ENCODE data around the gene NFIA. TPM values are rescaled to one million over a fixed set of nuclear protein-coding genes. Genes with fewer than 3 reads are reported as not detected.
A peak's percentile ranks its signal among the peaks of the same experiment; 100 is the strongest.

Gene NFIA
- total and polyA plus RNA-seq, 2 donors (not counting 1 experiment from before 2014, with no cell fraction given): 5.4 to 11.0 TPM

DNA sequence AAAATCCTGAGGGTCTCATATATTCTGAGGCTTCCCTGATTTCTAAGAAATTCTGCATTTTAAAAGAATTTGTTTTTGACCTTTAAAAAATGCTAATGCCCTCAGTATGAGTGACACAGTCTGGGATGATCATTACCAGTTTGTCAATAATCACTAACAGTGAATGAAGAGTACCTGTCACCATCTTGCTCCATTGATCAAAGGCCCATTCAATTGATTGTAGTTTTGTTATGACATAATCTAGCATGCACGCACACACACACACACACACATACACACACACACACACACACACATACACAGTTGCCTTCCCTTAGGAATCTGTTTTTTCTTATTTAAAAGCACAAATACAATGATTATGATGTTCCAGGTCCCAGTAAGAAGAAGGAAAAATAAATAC is 250.4 kb downstream of the NFIA start:
- Histone ChIP-seq H3K27me3 (ENCODE audit: control insufficient read depth, insufficient read depth, low read length) (peaks cover 5% of the 10 kb centered on the region), H3K79me2 (ENCODE audit: control insufficient read depth, insufficient read depth, low read length) (no peaks in the 10 kb centered on the region), H2AFZ (ENCODE audit: low read length) (no peak overlapping the region), H3K9ac (ENCODE audit: insufficient read depth, low read length) (no peak overlapping the region), H3K9me3 (ENCODE audit: control insufficient read depth, insufficient read depth, low read depth, low read length) (no peaks in the 10 kb centered on the region), H3K4me2 (ENCODE audit: extremely low read depth, insufficient read depth, low read length) (no peak overlapping the region), H3K27ac (ENCODE audit: insufficient read depth, low read length) (no peak overlapping the region), H3K36me3 (ENCODE audit: control insufficient read depth, insufficient read depth, low read length) (no peaks in the 10 kb centered on the region), H4K20me1 (ENCODE audit: control insufficient read depth, extremely low read depth, insufficient read depth, low read length) (no peaks in the 10 kb centered on the region), H3K4me3 (replicated peaks in 1 of 4; ENCODE audit: control extremely low read depth in 1 of 4, insufficient read depth in 1 of 4, low read depth in 3 of 4, low read length in 4 of 4) (no peak overlapping the region), H3K4me1 (ENCODE audit: control insufficient read depth, extremely low read depth, insufficient read depth, low read length) (peaks cover 4% of the 10 kb centered on the region)
- no peak for DNase-seq (ENCODE audit: low read depth in 2 of 2)
- TF ChIP-seq, protein P1, sequence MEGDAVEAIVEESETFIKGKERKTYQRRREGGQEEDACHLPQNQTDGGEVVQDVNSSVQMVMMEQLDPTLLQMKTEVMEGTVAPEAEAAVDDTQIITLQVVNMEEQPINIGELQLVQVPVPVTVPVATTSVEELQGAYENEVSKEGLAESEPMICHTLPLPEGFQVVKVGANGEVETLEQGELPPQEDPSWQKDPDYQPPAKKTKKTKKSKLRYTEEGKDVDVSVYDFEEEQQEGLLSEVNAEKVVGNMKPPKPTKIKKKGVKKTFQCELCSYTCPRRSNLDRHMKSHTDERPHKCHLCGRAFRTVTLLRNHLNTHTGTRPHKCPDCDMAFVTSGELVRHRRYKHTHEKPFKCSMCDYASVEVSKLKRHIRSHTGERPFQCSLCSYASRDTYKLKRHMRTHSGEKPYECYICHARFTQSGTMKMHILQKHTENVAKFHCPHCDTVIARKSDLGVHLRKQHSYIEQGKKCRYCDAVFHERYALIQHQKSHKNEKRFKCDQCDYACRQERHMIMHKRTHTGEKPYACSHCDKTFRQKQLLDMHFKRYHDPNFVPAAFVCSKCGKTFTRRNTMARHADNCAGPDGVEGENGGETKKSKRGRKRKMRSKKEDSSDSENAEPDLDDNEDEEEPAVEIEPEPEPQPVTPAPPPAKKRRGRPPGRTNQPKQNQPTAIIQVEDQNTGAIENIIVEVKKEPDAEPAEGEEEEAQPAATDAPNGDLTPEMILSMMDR (conservative IDR thresholded peaks at IDR 0.05 in 1 of 2, IDR thresholded peaks at IDR 0.05 in 1 of 2; ENCODE audit: low read depth in 1 of 2, low read length in 2 of 2): no peak
- no peak for TF ChIP-seq EZH2 (IDR thresholded peaks at IDR 0.05; ENCODE audit: low read length, missing control alignments)

DNA sequence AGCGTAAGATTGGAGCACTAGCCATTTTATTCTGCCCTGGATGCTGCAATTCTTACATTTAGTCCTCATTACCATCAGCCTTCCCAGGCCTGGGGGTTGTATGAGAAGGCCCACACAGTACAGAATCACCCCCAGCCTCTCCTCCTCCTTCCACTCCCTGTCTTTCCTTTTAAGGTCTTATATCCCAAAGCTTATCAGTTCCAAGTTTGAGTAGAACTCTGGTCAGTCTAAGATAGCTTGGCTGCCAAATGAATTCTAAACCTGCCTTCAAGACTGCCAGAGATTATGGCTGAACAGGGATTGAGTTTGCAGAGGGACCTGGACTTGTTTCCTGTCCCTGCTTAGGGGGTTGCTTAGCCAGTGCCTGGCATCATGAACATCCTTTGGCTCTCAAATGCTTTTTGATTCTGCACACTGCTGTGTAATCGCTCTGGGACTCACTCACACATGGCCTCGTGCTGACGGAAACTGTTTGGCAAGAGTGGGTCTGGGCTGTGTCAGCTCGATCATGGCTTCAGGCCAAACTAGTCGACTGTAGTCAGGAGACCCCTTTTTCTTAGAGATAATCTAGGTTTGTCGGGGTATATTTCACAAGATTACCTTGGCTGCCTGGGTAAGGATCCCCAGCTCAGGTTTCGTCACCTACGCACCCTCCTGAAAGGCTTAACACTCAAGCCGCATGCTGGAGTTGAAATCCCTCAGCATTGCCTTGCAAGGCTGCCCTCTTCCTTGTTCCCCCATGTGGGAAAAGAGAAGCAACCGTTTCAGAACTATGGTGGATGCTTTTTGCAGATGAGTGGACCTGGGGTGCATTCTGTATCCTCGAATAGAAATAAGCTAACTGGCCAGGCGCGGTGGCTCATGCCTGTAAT is 252.6 kb downstream of the NFIA start:
- Histone ChIP-seq H3K27ac (ENCODE audit: insufficient read depth, low read length) (no peak overlapping the region), H3K36me3 (ENCODE audit: control insufficient read depth, insufficient read depth, low read length) (no peaks in the 10 kb centered on the region), H3K4me1 (ENCODE audit: control insufficient read depth, extremely low read depth, insufficient read depth, low read length) (peaks cover 4% of the 10 kb centered on the region), H3K79me2 (ENCODE audit: control insufficient read depth, insufficient read depth, low read length) (no peaks in the 10 kb centered on the region), H3K4me2 (ENCODE audit: extremely low read depth, insufficient read depth, low read length) (no peak overlapping the region), H4K20me1 (ENCODE audit: control insufficient read depth, extremely low read depth, insufficient read depth, low read length) (no peaks in the 10 kb centered on the region), H3K9me3 (ENCODE audit: control insufficient read depth, insufficient read depth, low read depth, low read length) (no peaks in the 10 kb centered on the region), H3K4me3 (replicated peaks in 1 of 4; ENCODE audit: control extremely low read depth in 1 of 4, insufficient read depth in 1 of 4, low read depth in 3 of 4, low read length in 4 of 4) (no peak overlapping the region), H3K9ac (ENCODE audit: insufficient read depth, low read length) (no peak overlapping the region), H3K27me3 (ENCODE audit: control insufficient read depth, insufficient read depth, low read length) (peaks cover 5% of the 10 kb centered on the region), H2AFZ (ENCODE audit: low read length) (no peak overlapping the region)
- TF ChIP-seq, protein P1 (conservative IDR thresholded peaks at IDR 0.05 in 1 of 2, IDR thresholded peaks at IDR 0.05 in 1 of 2; ENCODE audit: low read depth in 1 of 2, low read length in 2 of 2): no peak
- TF ChIP-seq EZH2 (IDR thresholded peaks at IDR 0.05; ENCODE audit: low read length, missing control alignments): no peak
- DNase-seq (ENCODE audit: low read depth in 2 of 2): no peak

DNA sequence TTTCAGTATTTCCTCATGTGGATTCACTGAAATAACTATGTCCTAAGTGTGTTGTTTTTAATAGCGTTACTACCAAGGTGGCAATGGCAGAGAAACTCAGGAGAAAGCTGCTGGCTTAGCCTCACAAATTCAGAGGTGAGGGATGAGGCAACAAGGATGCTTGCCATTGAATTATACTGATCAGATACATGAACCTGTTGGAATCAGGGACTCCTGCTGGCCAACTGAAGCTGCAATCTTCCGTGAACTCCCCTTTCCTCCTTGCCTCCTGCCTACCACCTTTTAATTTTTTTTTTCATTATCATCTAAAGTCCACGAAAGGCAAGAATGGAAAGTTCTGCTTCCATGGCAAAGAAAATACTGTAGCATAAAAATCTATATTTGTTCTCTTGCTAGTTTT is 254.7 kb downstream of the NFIA start:
- Histone ChIP-seq H3K4me1 (ENCODE audit: control insufficient read depth, extremely low read depth, insufficient read depth, low read length) (peaks cover 4% of the 10 kb centered on the region), H3K9ac (ENCODE audit: insufficient read depth, low read length) (no peak overlapping the region), H3K79me2 (ENCODE audit: control insufficient read depth, insufficient read depth, low read length) (no peaks in the 10 kb centered on the region), H3K27me3 (ENCODE audit: control insufficient read depth, insufficient read depth, low read length) (peaks cover 5% of the 10 kb centered on the region), H3K36me3 (ENCODE audit: control insufficient read depth, insufficient read depth, low read length) (no peaks in the 10 kb centered on the region), H2AFZ (ENCODE audit: low read length) (no peak overlapping the region), H3K27ac (ENCODE audit: insufficient read depth, low read length) (no peak overlapping the region), H3K4me3 (replicated peaks in 1 of 4; ENCODE audit: control extremely low read depth in 1 of 4, insufficient read depth in 1 of 4, low read depth in 3 of 4, low read length in 4 of 4) (no peak overlapping the region), H3K9me3 (ENCODE audit: control insufficient read depth, insufficient read depth, low read depth, low read length) (no peaks in the 10 kb centered on the region), H3K4me2 (ENCODE audit: extremely low read depth, insufficient read depth, low read length) (no peak overlapping the region), H4K20me1 (ENCODE audit: control insufficient read depth, extremely low read depth, insufficient read depth, low read length) (no peaks in the 10 kb centered on the region)
- DNase-seq (ENCODE audit: low read depth in 2 of 2): peak in 1 of 2 donors; percentile 11
- TF ChIP-seq EZH2 (IDR thresholded peaks at IDR 0.05; ENCODE audit: low read length, missing control alignments): no peak
- TF ChIP-seq, protein P1 (conservative IDR thresholded peaks at IDR 0.05 in 1 of 2, IDR thresholded peaks at IDR 0.05 in 1 of 2; ENCODE audit: low read depth in 1 of 2, low read length in 2 of 2): peak in 1 of 2 donors; percentile 27

Data from fibroblast of lung (primary cell).